H9 (cell line): ENCODE data around the gene BHLHE23. TPM values are rescaled to one million over a fixed set of nuclear protein-coding genes. Genes with fewer than 3 reads are reported as not detected.

Experiments used
- DNase-seq: peaks from one replicate; pipeline ENCODE4 v3.0.0-alpha.2; 2017
- H2AFZ ChIP-seq: one replicate; pipeline ENCODE4 v1.6.1; 2013; ENCODE audit warnings: mild to moderate bottlenecking, low read length, control low read depth, moderate library complexity
- H2AK5ac ChIP-seq: 2 replicates; pipeline ENCODE4 v1.6.1; 2013; ENCODE audit warnings: low read length, control low read depth, mixed read lengths; ENCODE audit not compliant: insufficient read length
- H2BK120ac ChIP-seq: one replicate; pipeline ENCODE4 v1.6.1; 2013; ENCODE audit warnings: low read depth, mild to moderate bottlenecking, low read length, control low read depth, inconsistent platforms; ENCODE audit not compliant: poor library complexity, severe bottlenecking
- H2BK12ac ChIP-seq: 2 replicates; pipeline ENCODE4 v1.6.1; 2013; ENCODE audit warnings: low read length, control low read depth, mixed read lengths, low read depth; ENCODE audit not compliant: insufficient read length
- H2BK15ac ChIP-seq: 2 replicates; pipeline ENCODE4 v1.6.1; 2013; ENCODE audit warnings: low read depth, low read length, control low read depth
- H2BK20ac ChIP-seq: one replicate; pipeline ENCODE4 v1.6.1; 2013; ENCODE audit warnings: low read depth, mild to moderate bottlenecking, low read length, control low read depth, inconsistent platforms; ENCODE audit not compliant: poor library complexity, severe bottlenecking
- H2BK5ac ChIP-seq: 2 replicates; pipeline ENCODE4 v1.6.1; 2013; ENCODE audit warnings: low read length, control low read depth, mixed read lengths; ENCODE audit not compliant: insufficient read length
- H3K14ac ChIP-seq: 2 replicates; pipeline ENCODE4 v1.6.1; 2013; ENCODE audit warnings: low read length, control low read depth; ENCODE audit not compliant: insufficient read depth
- H3K18ac ChIP-seq: 2 replicates; pipeline ENCODE4 v1.6.1; 2013; ENCODE audit warnings: low read depth, mild to moderate bottlenecking, mixed read lengths, low read length, control low read depth; ENCODE audit not compliant: insufficient read length
- H3K23ac ChIP-seq: 2 replicates; pipeline ENCODE4 v1.6.1; 2013; ENCODE audit warnings: low read length, control low read depth, mixed read lengths, low read depth; ENCODE audit not compliant: insufficient read length
- H3K23me2 ChIP-seq: 2 replicates; pipeline ENCODE4 v1.6.1; 2013; ENCODE audit warnings: low read depth, mild to moderate bottlenecking, mixed read lengths, low read length, control low read depth; ENCODE audit not compliant: insufficient read length, poor library complexity, severe bottlenecking
- H3K27ac ChIP-seq: 2 replicates; pipeline ENCODE4 v1.5.1; 2013; ENCODE audit warnings: low read length, control low read depth, mixed read lengths, low read depth; ENCODE audit not compliant: insufficient read length
- H3K27me3 ChIP-seq: 2 replicates; pipeline ENCODE4 v1.6.1; 2013; ENCODE audit warnings: low read length, control low read depth, inconsistent platforms; ENCODE audit not compliant: insufficient read depth
- H3K4ac ChIP-seq: 2 replicates; pipeline ENCODE4 v1.6.1; 2013; ENCODE audit warnings: low read depth, mild to moderate bottlenecking, control low read depth, inconsistent platforms, low read length, moderate library complexity
- H3K4me1 ChIP-seq: 2 replicates; pipeline ENCODE4 v1.6.1; 2013; ENCODE audit warnings: low read length, control low read depth, inconsistent platforms; ENCODE audit not compliant: insufficient read depth
- H3K4me2 ChIP-seq: 2 replicates; pipeline ENCODE4 v1.6.1; 2013; ENCODE audit warnings: low read length, control low read depth, mixed read lengths; ENCODE audit not compliant: insufficient read length, insufficient read depth
- H3K56ac ChIP-seq: 2 replicates; pipeline ENCODE4 v1.6.1; 2013; ENCODE audit warnings: low read depth, mild to moderate bottlenecking, mixed read lengths, low read length, control low read depth; ENCODE audit not compliant: insufficient read length
- H3K79me1 ChIP-seq: 2 replicates; pipeline ENCODE4 v1.6.1; 2013; ENCODE audit warnings: low read depth, mild to moderate bottlenecking, moderate library complexity, low read length, control low read depth, inconsistent platforms; ENCODE audit not compliant: insufficient read depth, poor library complexity, severe bottlenecking
- H3K79me2 ChIP-seq: 2 replicates; pipeline ENCODE4 v1.6.1; 2013; ENCODE audit warnings: low read length, control low read depth, inconsistent platforms; ENCODE audit not compliant: insufficient read depth
- H3K9ac ChIP-seq: 2 replicates; pipeline ENCODE4 v1.6.1; 2013; ENCODE audit warnings: low read length, control low read depth, mixed read lengths; ENCODE audit not compliant: insufficient read length; ENCODE audit errors: extremely low read depth
- H3K9me3 ChIP-seq: one replicate; pipeline ENCODE4 v1.6.1; 2013; ENCODE audit warnings: low read depth, low read length, inconsistent platforms; ENCODE audit not compliant: control insufficient read depth
- H3T11ph ChIP-seq: one replicate; pipeline ENCODE4 v1.6.1; 2013; ENCODE audit warnings: mild to moderate bottlenecking, low read length, control low read depth, inconsistent platforms
- H4K20me1 ChIP-seq: one replicate; pipeline ENCODE4 v1.6.1; 2013; ENCODE audit not compliant: control insufficient read depth, insufficient read length, insufficient read depth
- H4K5ac ChIP-seq: 2 replicates; pipeline ENCODE4 v1.6.1; 2013; ENCODE audit warnings: low read depth, mild to moderate bottlenecking, mixed read lengths, low read length, control low read depth; ENCODE audit not compliant: insufficient read length
- H4K8ac ChIP-seq: replicated peaks from 2 replicates; pipeline ENCODE4 v1.6.1; 2013; ENCODE audit warnings: low read length, control low read depth, mixed read lengths, low read depth; ENCODE audit not compliant: insufficient read length
- H4K91ac ChIP-seq: 2 replicates; pipeline ENCODE4 v1.6.1; 2013; ENCODE audit warnings: low read depth, mild to moderate bottlenecking, moderate library complexity, mixed read lengths, low read length, control low read depth; ENCODE audit not compliant: insufficient read length
- H3K27ac Mint-ChIP-seq, 3 experiments: 2 replicates in 2 of 3; 3 replicates in 1 of 3; pipeline ENCODE4 v1.8.0; 2020 to 2021; ENCODE audit warnings: mixed read lengths in 3 of 3, mild to moderate bottlenecking in 1 of 3, moderate library complexity in 1 of 3
- H3K27me3 Mint-ChIP-seq: 2 replicates; pipeline ENCODE4 v1.8.0; 2021; ENCODE audit warnings: low read depth, mild to moderate bottlenecking, moderate library complexity, mixed read lengths
- H3K36me3 Mint-ChIP-seq, 3 experiments: 2 replicates in 2 of 3; 3 replicates in 1 of 3; pipeline ENCODE4 v1.8.0; 2020 to 2021; ENCODE audit warnings: low read depth in 3 of 3, mixed read lengths in 3 of 3; ENCODE audit not compliant: insufficient read depth in 1 of 3
- H3K4me1 Mint-ChIP-seq, 2 experiments: 2 replicates each; pipeline ENCODE4 v1.8.0; 2020; ENCODE audit warnings: mixed read lengths in 2 of 2
- H3K4me3 Mint-ChIP-seq, 2 experiments: 2 replicates in 1 of 2; 3 replicates in 1 of 2; pipeline ENCODE4 v1.8.0; 2020 to 2021; ENCODE audit warnings: mild to moderate bottlenecking in 2 of 2, mixed read lengths in 2 of 2, moderate library complexity in 1 of 2
- H3K9me3 Mint-ChIP-seq, 2 experiments: 2 replicates in 1 of 2; 3 replicates in 1 of 2; pipeline ENCODE4 v1.8.0; 2020; ENCODE audit warnings: mild to moderate bottlenecking in 2 of 2, mixed read lengths in 2 of 2, moderate library complexity in 1 of 2
- WGBS: extraction: QIAGEN DNeasy Blood & Tissue Kit; methylation state at CpG from one replicate; pipeline ENCODE4 v1.1.7; 2013; ENCODE audit warnings: missing lambda C conversion rate, low lambda C conversion rate, mixed read lengths; ENCODE audit not compliant: insufficient read length; ENCODE audit errors: extremely low coverage; 5-methylcytosine and 5-hydroxymethylcytosine counted together
- total RNA-seq: library from RNA; stranded (reverse); gene quantifications from 2 replicates; pipeline ENCODE4 v1.2.1, GENCODE V29; 2021
- TF ChIP-seq, protein P1 (sequence below): fragments of 200-600 bp; sonication (generic); conservative IDR thresholded peaks from 3 replicates; pipeline ENCODE4 v1.8.0; 2021; ENCODE audit warnings: antibody characterized with exemption, mild to moderate bottlenecking

The BHLHE23 gene
- total RNA-seq, 1 experiment from 2014 or later, result 0.35 TPM

DNA sequence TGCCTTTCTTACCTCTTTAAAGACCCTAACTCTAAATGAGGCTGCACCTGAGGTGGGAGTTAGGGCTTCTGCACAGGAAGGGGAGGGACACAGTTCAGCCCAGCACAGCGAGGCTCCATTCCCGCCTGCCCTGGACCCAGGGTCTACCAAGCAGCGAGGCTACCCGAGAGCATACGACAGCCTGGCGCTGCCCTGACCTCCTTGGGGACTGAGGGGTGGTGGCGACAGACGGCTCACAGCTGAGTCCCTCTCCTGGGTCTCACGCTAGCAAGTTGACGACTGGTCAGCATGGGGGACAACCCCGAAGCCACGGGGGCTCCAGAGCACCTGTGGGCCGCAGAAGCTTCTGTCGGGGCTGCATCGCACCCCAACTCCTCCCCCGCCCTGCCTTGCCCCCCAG is 29.9 kb downstream of the BHLHE23 start:
- peaks cover 6% of the 10 kb centered on the region for H3K4me1 ChIP-seq
- no peak overlapping the region for H4K5ac ChIP-seq
- H3K36me3 Mint-ChIP-seq, result peaks cover 0 to 1% (median 0%) of the 10 kb centered on the region in 3 experiments; a peak in 1 of 7 replicates
- no peak overlapping the region for H3K14ac ChIP-seq
- no CpG with 5 or more reads among the region's 16 CpGs for WGBS
- no peak overlapping the region for H2AFZ ChIP-seq
- no peak overlapping the region for H3K9ac ChIP-seq
- no peak overlapping the region for H2BK15ac ChIP-seq
- no peak overlapping the region for H3K27ac Mint-ChIP-seq
- no peak overlapping the region for H3K23ac ChIP-seq
- no peak overlapping the region for H3K27ac ChIP-seq
- H4K20me1 ChIP-seq, result no peaks in the 10 kb centered on the region
- DNase-seq, result no peak
- H3K79me1 ChIP-seq, result no peaks in the 10 kb centered on the region
- no peak overlapping the region for H4K8ac ChIP-seq
- H3K27me3 ChIP-seq, result peaks cover 7% of the 10 kb centered on the region; the same call in 1 of the 2 replicates
- no peak overlapping the region for H3K4me3 Mint-ChIP-seq
- no peak overlapping the region for H3K56ac ChIP-seq
- no peak overlapping the region for H3K18ac ChIP-seq
- no peak overlapping the region for H2AK5ac ChIP-seq
- H3K4me1 Mint-ChIP-seq, result peaks cover 26 to 47% of the 10 kb centered on the region in 2 experiments
- no peak overlapping the region for H3T11ph ChIP-seq
- TF ChIP-seq, protein P1, sequence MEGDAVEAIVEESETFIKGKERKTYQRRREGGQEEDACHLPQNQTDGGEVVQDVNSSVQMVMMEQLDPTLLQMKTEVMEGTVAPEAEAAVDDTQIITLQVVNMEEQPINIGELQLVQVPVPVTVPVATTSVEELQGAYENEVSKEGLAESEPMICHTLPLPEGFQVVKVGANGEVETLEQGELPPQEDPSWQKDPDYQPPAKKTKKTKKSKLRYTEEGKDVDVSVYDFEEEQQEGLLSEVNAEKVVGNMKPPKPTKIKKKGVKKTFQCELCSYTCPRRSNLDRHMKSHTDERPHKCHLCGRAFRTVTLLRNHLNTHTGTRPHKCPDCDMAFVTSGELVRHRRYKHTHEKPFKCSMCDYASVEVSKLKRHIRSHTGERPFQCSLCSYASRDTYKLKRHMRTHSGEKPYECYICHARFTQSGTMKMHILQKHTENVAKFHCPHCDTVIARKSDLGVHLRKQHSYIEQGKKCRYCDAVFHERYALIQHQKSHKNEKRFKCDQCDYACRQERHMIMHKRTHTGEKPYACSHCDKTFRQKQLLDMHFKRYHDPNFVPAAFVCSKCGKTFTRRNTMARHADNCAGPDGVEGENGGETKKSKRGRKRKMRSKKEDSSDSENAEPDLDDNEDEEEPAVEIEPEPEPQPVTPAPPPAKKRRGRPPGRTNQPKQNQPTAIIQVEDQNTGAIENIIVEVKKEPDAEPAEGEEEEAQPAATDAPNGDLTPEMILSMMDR, result no peak
- no peak overlapping the region for H2BK12ac ChIP-seq
- no peak overlapping the region for H3K4ac ChIP-seq
- H3K9me3 ChIP-seq, result no peaks in the 10 kb centered on the region
- no peak overlapping the region for H3K4me2 ChIP-seq
- H3K27me3 Mint-ChIP-seq, result peaks cover 49% of the 10 kb centered on the region
- no peak overlapping the region for H2BK5ac ChIP-seq
- H2BK120ac ChIP-seq, result no peak overlapping the region
- H3K79me2 ChIP-seq, result no peaks in the 10 kb centered on the region
- no peak overlapping the region for H4K91ac ChIP-seq
- no peak overlapping the region for H2BK20ac ChIP-seq
- peaks cover 0 to under 1% of the 10 kb centered on the region in 2 experiments; a peak in 1 of 5 replicates for H3K9me3 Mint-ChIP-seq
- peaks cover 3% of the 10 kb centered on the region for H3K23me2 ChIP-seq
